Measurements from ENCODE around the gene CYSLTR2. TPM values are rescaled to one million over a fixed set of nuclear protein-coding genes. Genes with fewer than 3 reads are reported as not detected.

CYSLTR2 gene
- total RNA-seq, 2 experiments from 2014 or later, result 0.09 TPM; not detected in 1

DNA sequence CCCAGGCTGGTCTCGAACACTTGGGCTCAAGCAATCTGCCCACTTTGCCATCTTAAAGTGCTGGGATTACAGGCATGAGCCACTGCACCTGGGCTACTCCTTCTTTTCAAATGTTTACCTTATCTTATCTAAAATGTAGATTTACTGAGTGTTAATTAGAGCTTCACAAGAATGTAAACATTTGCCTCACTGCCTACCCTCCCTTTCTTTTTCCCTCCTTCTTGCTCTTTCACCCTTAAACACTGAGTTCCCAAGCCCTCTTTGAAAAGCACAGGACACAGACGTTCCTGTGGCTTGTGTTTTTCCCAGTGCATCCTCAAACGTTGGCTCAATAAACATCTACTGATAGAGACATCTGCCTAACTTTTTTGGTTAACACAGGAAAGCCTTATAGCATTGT lies 32.7 kb upstream of the CYSLTR2 start:
- Histone ChIP-seq H4K20me1 (ENCODE audit: insufficient read depth, low read length) (no peaks in the 10 kb centered on the region), H3K4me1 (ENCODE audit: insufficient read depth, low read length, poor library complexity, severe bottlenecking) (no peaks in the 10 kb centered on the region), H3K36me3 (ENCODE audit: insufficient read depth, low read length) (no peaks in the 10 kb centered on the region), H3K27ac (ENCODE audit: low read depth, low read length, poor library complexity, severe bottlenecking) (no peak overlapping the region), H2AFZ (ENCODE audit: low read length) (no peak overlapping the region), H3K9me2 (ENCODE audit: insufficient read depth, low read length) (no peaks in the 10 kb centered on the region), H3K79me2 (ENCODE audit: insufficient read depth, low read depth, low read length) (no peaks in the 10 kb centered on the region), H3K9me3 (ENCODE audit: low read length) (peaks cover 17% of the 10 kb centered on the region), H3K4me3 (ENCODE audit: low read depth, low read length, poor library complexity, severe bottlenecking) (no peak overlapping the region), H3K4me2 (ENCODE audit: low read length) (no peak overlapping the region)
- BruUV-seq (replicated peaks), result no TSS peak
- CTCF ChIA-PET (ENCODE audit: unreplicated experiment), result no interaction called here
- POLR2A ChIA-PET, result no interaction called here
- intact Hi-C loops (cut with micrococcal nuclease; ENCODE audit: unreplicated experiment), result no loop called here
- no peak for DNase-seq (ENCODE audit: low spot score)
- TF ChIP-seq EZH2phosphoT487 (IDR thresholded peaks at IDR 0.05; ENCODE audit: borderline replicate concordance, low read depth, low read length), result no peak
- TF ChIP-seq, protein P1, sequence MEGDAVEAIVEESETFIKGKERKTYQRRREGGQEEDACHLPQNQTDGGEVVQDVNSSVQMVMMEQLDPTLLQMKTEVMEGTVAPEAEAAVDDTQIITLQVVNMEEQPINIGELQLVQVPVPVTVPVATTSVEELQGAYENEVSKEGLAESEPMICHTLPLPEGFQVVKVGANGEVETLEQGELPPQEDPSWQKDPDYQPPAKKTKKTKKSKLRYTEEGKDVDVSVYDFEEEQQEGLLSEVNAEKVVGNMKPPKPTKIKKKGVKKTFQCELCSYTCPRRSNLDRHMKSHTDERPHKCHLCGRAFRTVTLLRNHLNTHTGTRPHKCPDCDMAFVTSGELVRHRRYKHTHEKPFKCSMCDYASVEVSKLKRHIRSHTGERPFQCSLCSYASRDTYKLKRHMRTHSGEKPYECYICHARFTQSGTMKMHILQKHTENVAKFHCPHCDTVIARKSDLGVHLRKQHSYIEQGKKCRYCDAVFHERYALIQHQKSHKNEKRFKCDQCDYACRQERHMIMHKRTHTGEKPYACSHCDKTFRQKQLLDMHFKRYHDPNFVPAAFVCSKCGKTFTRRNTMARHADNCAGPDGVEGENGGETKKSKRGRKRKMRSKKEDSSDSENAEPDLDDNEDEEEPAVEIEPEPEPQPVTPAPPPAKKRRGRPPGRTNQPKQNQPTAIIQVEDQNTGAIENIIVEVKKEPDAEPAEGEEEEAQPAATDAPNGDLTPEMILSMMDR (conservative IDR thresholded peaks at IDR 0.05; ENCODE audit: low read length), result no peak

DNA sequence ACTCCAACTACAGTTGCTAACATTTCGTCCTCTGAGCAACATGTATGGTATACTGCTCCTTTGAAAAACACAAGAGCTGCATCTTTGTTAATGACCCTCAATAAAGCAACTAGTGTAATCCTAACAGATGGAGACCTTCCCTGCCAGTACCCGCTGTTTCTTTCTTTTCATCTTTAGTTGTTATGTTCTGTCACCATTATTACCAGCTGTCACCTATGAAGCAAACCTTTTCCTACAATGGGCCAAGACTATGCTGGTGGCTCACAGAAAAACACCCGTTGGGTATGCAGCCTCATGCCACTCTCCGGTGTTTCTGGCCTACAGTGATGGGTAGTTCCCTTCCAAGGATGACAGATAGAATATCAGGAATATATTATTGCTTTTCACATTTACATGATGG lies 29.7 kb upstream of the CYSLTR2 start:
- no peaks in the 10 kb centered on the region for H4K20me1 ChIP-seq (ENCODE audit: insufficient read depth, low read length)
- H3K9me2 ChIP-seq (ENCODE audit: insufficient read depth, low read length), result no peaks in the 10 kb centered on the region
- no peak overlapping the region for H2AFZ ChIP-seq (ENCODE audit: low read length)
- no peaks in the 10 kb centered on the region for H3K79me2 ChIP-seq (ENCODE audit: insufficient read depth, low read depth, low read length)
- ChIA-PET CTCF (ENCODE audit: unreplicated experiment) (no interaction called here), POLR2A (interaction anchor here (1.8 kb wide), 1 partner anchor 26 kb away, joined by 3 read pairs; no protein-coding TSS in a partner anchor)
- no peaks in the 10 kb centered on the region for H3K36me3 ChIP-seq (ENCODE audit: insufficient read depth, low read length)
- no peak overlapping the region for H3K4me3 ChIP-seq (ENCODE audit: low read depth, low read length, poor library complexity, severe bottlenecking)
- BruUV-seq (replicated peaks), result no TSS peak
- no peak overlapping the region for H3K27ac ChIP-seq (ENCODE audit: low read depth, low read length, poor library complexity, severe bottlenecking)
- TF ChIP-seq EZH2phosphoT487 (IDR thresholded peaks at IDR 0.05; ENCODE audit: borderline replicate concordance, low read depth, low read length), result no peak
- TF ChIP-seq, protein P1 (conservative IDR thresholded peaks at IDR 0.05; ENCODE audit: low read length), result no peak
- no peak overlapping the region for H3K4me2 ChIP-seq (ENCODE audit: low read length)
- intact Hi-C loops (cut with micrococcal nuclease; ENCODE audit: unreplicated experiment), result no loop called here
- H3K9me3 ChIP-seq (ENCODE audit: low read length), result peaks cover 17% of the 10 kb centered on the region
- no peak for DNase-seq (ENCODE audit: low spot score)
- H3K4me1 ChIP-seq (ENCODE audit: insufficient read depth, low read length, poor library complexity, severe bottlenecking), result no peaks in the 10 kb centered on the region

DNA sequence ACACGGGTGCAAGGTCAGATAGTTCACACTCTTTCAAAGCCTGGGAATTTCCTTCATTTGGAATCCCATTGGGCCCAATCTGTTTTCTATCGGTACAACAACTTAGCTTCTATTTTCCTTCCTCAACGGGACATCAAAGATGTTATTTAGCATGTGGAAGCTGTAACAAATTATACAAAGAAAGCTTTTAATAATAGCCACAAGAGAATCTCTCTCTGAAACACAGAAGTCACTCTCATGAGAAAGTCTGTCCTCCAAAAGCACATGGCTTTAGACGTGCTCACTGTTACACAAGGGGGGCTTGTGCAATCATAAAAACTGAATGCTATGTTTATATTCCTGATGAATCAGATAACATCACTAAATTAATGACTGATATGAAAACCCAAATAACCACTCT lies 28.9 kb upstream of the CYSLTR2 start:
- ChIA-PET CTCF (ENCODE audit: unreplicated experiment) (no interaction called here), POLR2A (interaction anchor here (0.6 to 1.8 kb wide), 2 partner anchors 27 to 53 kb away, joined by 3 read pairs; no protein-coding TSS in a partner anchor)
- Histone ChIP-seq H3K79me2 (ENCODE audit: insufficient read depth, low read depth, low read length) (no peaks in the 10 kb centered on the region), H2AFZ (ENCODE audit: low read length) (no peak overlapping the region), H3K27ac (ENCODE audit: low read depth, low read length, poor library complexity, severe bottlenecking) (no peak overlapping the region), H3K36me3 (ENCODE audit: insufficient read depth, low read length) (no peaks in the 10 kb centered on the region), H3K4me3 (ENCODE audit: low read depth, low read length, poor library complexity, severe bottlenecking) (no peak overlapping the region), H3K9me2 (ENCODE audit: insufficient read depth, low read length) (no peaks in the 10 kb centered on the region), H3K9me3 (ENCODE audit: low read length) (peaks cover 17% of the 10 kb centered on the region), H4K20me1 (ENCODE audit: insufficient read depth, low read length) (no peaks in the 10 kb centered on the region), H3K4me2 (ENCODE audit: low read length) (no peak overlapping the region), H3K4me1 (ENCODE audit: insufficient read depth, low read length, poor library complexity, severe bottlenecking) (no peaks in the 10 kb centered on the region)
- TF ChIP-seq, protein P1 (conservative IDR thresholded peaks at IDR 0.05; ENCODE audit: low read length), result no peak
- no peak for TF ChIP-seq EZH2phosphoT487 (IDR thresholded peaks at IDR 0.05; ENCODE audit: borderline replicate concordance, low read depth, low read length)
- intact Hi-C loops (cut with micrococcal nuclease; ENCODE audit: unreplicated experiment), result no loop called here
- DNase-seq (ENCODE audit: low spot score), result no peak
- no TSS peak for BruUV-seq (replicated peaks)
